Neural cell (in vitro differentiated cells): ENCODE results near the gene ESR1.

Experiments used
- CTCF ChIP-seq: fragments of 450-650 bp; IDR thresholded peaks from 2 replicates; pipeline ENCODE4 v1.5.1; 2014; ENCODE audit warnings: antibody characterized with exemption, mild to moderate bottlenecking, moderate library complexity; ENCODE audit not compliant: poor library complexity, severe bottlenecking
- EP300 ChIP-seq: fragments of 450-650 bp; conservative IDR thresholded peaks from 2 replicates; pipeline ENCODE4 v1.6.1; 2014; ENCODE audit warnings: antibody characterized with exemption, mild to moderate bottlenecking, moderate library complexity; ENCODE audit not compliant: poor library complexity, severe bottlenecking
- EZH2 ChIP-seq: fragments of 200-600, 300-800 bp; shearing (Covaris generic), sonication (generic); IDR thresholded peaks from 2 replicates; pipeline ENCODE4 v1.6.1; 2014; ENCODE audit warnings: antibody characterized with exemption, low read length, borderline replicate concordance, mild to moderate bottlenecking; ENCODE audit not compliant: insufficient read depth, poor library complexity, severe bottlenecking
- MXI1 ChIP-seq: fragments of 450-650 bp; conservative IDR thresholded peaks from 2 replicates; pipeline ENCODE4 v1.6.1; 2014; ENCODE audit warnings: antibody characterized with exemption, mild to moderate bottlenecking; ENCODE audit not compliant: poor library complexity, severe bottlenecking
- POLR2AphosphoS5 ChIP-seq: IDR thresholded peaks from 2 replicates; pipeline ENCODE4 v1.6.1; 2012
- RAD21 ChIP-seq: fragments of 450-650 bp; conservative IDR thresholded peaks from 2 replicates; pipeline ENCODE4 v1.6.1; 2014; ENCODE audit warnings: antibody characterized with exemption, mild to moderate bottlenecking, moderate library complexity
- REST ChIP-seq: IDR thresholded peaks from 2 replicates; pipeline ENCODE4 v1.6.1; 2012; ENCODE audit warnings: borderline replicate concordance
- SMC3 ChIP-seq: fragments of 450-650 bp; conservative IDR thresholded peaks from 2 replicates; pipeline ENCODE4 v1.6.1; 2014; ENCODE audit warnings: antibody characterized with exemption, mild to moderate bottlenecking, moderate library complexity; ENCODE audit not compliant: poor library complexity
- TAF1 ChIP-seq: IDR thresholded peaks from 2 replicates; pipeline ENCODE4 v1.6.1; 2012; ENCODE audit warnings: low read depth

- TF ChIP-seq EZH2: no peak
- TF ChIP-seq CTCF: no peak
- no peak for TF ChIP-seq RAD21
- TF ChIP-seq TAF1: no peak
- TF ChIP-seq POLR2AphosphoS5: no peak
- TF ChIP-seq EP300: no peak
- TF ChIP-seq REST: no peak
- TF ChIP-seq SMC3: no peak
- no peak for TF ChIP-seq MXI1
These were observed 255.9 kb downstream of the ESR1 start for GRCh38 chr6:152063170-152063921.
